K562 (cell line): ENCODE results near the gene TEAD3. TPM values are rescaled to one million over a fixed set of nuclear protein-coding genes. Genes with fewer than 3 reads are reported as not detected.

Experiments
- AFF4 ChIP-seq: sonication (generic); formaldehyde crosslinking; IDR thresholded peaks from 2 replicates; pipeline ENCODE4 v1.8.0; 2023; ENCODE audit warnings: mild to moderate bottlenecking, missing genetic modification reagents
- DEAF1 ChIP-seq: fragments of 450-650 bp; formaldehyde crosslinking; IDR thresholded peaks from 2 replicates; pipeline ENCODE4 v1.4.0; 2020; ENCODE audit warnings: mild to moderate bottlenecking, moderate library complexity
- EP300 ChIP-seq: IDR thresholded peaks from 2 replicates; pipeline ENCODE4 v1.6.1; 2012; ENCODE audit warnings: low read length, improper control_type of control experiment
- ESRRA ChIP-seq: fragments of 450-650 bp; IDR thresholded peaks from 2 replicates; pipeline ENCODE4 v1.6.1; 2014; ENCODE audit warnings: low read depth, mild to moderate bottlenecking, moderate library complexity, borderline replicate concordance
- HDAC2 ChIP-seq: fragments of 450-650 bp; IDR thresholded peaks from 2 replicates; pipeline ENCODE4 v1.6.1; 2016; ENCODE audit warnings: mild to moderate bottlenecking
- KAT2B ChIP-seq: IDR thresholded peaks from one replicate; pipeline ENCODE4 v1.6.1; 2012; ENCODE audit warnings: low read depth, mild to moderate bottlenecking, control low read depth, inconsistent platforms, low read length, moderate library complexity
- MAX ChIP-seq: sonication (generic); formaldehyde crosslinking; IDR thresholded peaks from 2 replicates; pipeline ENCODE4 v1.9.0; 2022; ENCODE audit warnings: mild to moderate bottlenecking, missing genetic modification reagents
- MYNN ChIP-seq, 2 experiments: sonication (generic); formaldehyde crosslinking in 1 of 2; IDR thresholded peaks; 2 replicates each; pipeline versions ENCODE4 v1.5.0 to v1.6.1; 2016 to 2020; ENCODE audit warnings: antibody characterized with exemption in 1 of 2, missing genetic modification reagents in 1 of 2
- RBM14 ChIP-seq: fragments of 200-400 bp; formaldehyde crosslinking; IDR thresholded peaks from 2 replicates; pipeline ENCODE4 v1.6.1; 2018; ENCODE audit warnings: low read depth, mild to moderate bottlenecking, low read length, moderate library complexity, borderline replicate concordance; ENCODE audit not compliant: insufficient read depth
- RBM34 ChIP-seq: fragments of 200-400 bp; formaldehyde crosslinking; IDR thresholded peaks from 2 replicates; pipeline ENCODE4 v1.6.1; 2018; ENCODE audit warnings: low read length, borderline replicate concordance; ENCODE audit not compliant: insufficient read depth
- TEAD2 ChIP-seq: fragments of 450-650 bp; IDR thresholded peaks from 2 replicates; pipeline ENCODE4 v1.6.1; 2016; ENCODE audit warnings: missing genetic modification characterization, control low read depth, missing compliant biosample characterization
- ZBTB12 ChIP-seq: fragments of 250-450 bp; sonication (Bioruptor Pico); IDR thresholded peaks from 2 replicates; pipeline ENCODE4 v1.4.0; 2020
- ZBTB49 ChIP-seq: sonication (generic); formaldehyde crosslinking; IDR thresholded peaks from 2 replicates; pipeline ENCODE4 v1.8.0; 2022; ENCODE audit warnings: missing genetic modification reagents, mild to moderate bottlenecking, borderline replicate concordance
- ZBTB7A ChIP-seq: IDR thresholded peaks from 2 replicates; pipeline ENCODE4 v1.6.1; 2011; ENCODE audit warnings: low read depth, mild to moderate bottlenecking, low read length, moderate library complexity, borderline replicate concordance; ENCODE audit not compliant: control insufficient read depth
- ZFP30 ChIP-seq: fragments of 250-450 bp; sonication (Bioruptor Pico); IDR thresholded peaks from 2 replicates; pipeline ENCODE4 v1.8.0; 2022; ENCODE audit warnings: moderate library complexity, mild to moderate bottlenecking, inconsistent platforms, borderline replicate concordance
- ZNF347 ChIP-seq: fragments of 450-650 bp; formaldehyde crosslinking; IDR thresholded peaks from 2 replicates; pipeline ENCODE4 v1.4.0; 2020; ENCODE audit warnings: low read depth, mild to moderate bottlenecking, moderate library complexity
- polyA plus RNA-seq, 8 experiments: library from polyadenylated mRNA; depleted of rRNA in 4 of 8; stranded (reverse) in 5 of 8; unstranded in 3 of 8; fragments of >200 nt; fragmentation: Nextera tagmentation in 2 of 8; fragmentation: Illumina TruSeq in 1 of 8; extraction: Ambion mirVana in 2 of 8; extraction: Trizol in 1 of 8; gene quantifications; 2 replicates each; pipeline versions ENCODE4 v1.2.1 to v1.2.3, GENCODE V29; 2011 to 2014; ENCODE audit warnings: inconsistent platforms in 1 of 8, missing spikeins in 1 of 8
- total RNA-seq, 7 experiments: library from RNA; depleted of rRNA in 6 of 7; stranded (reverse); fragments of >200 nt in 6 of 7; fragmentation: Illumina TruSeq in 2 of 7; extraction: Trizol in 2 of 7; gene quantifications; 2 replicates each; pipeline versions ENCODE4 v1.2.1 to v1.2.3, GENCODE V29; 2011 to 2021; ENCODE audit warnings: low replicate concordance in 1 of 7

TEAD3 gene
- total and polyA plus RNA-seq, 9 of the 15 experiments (the other 6 are each of a cell fraction or from before 2014, with no cell fraction given): 0.63 to 13.2 (median 3.3) TPM

GRCh38 chr6:35489995-35490791, 6.7 kb downstream of the TEAD3 start (continued):
- no peak for TF ChIP-seq TEAD2 (tag)
- TF ChIP-seq MAX (CRISPR knock-in tag): peak; percentile 45; the same call in 1 of the 2 replicates
- TF ChIP-seq ZBTB12 (CRISPR knock-in tag): 0 out of 2 replicates have a peak, but pooled peaks have one; percentile 37
- no peak for TF ChIP-seq ZNF347
- no peak for TF ChIP-seq AFF4 (CRISPR knock-in tag)
- no peak for TF ChIP-seq RBM34
- TF ChIP-seq ZBTB49 (CRISPR knock-in tag): no peak
- 0 out of 2 replicates have a peak, but pooled peaks have one; percentile 13 for TF ChIP-seq EP300
- no peak for TF ChIP-seq ZFP30 (CRISPR knock-in tag)
- TF ChIP-seq ZBTB7A: peak; percentile 20; the same call in 1 of the 2 replicates
- 0 out of 2 replicates have a peak, but pooled peaks have one; percentile 18 for TF ChIP-seq ESRRA
- no peak for TF ChIP-seq DEAF1 (CRISPR knock-in tag)
- no peak for TF ChIP-seq KAT2B
- TF ChIP-seq MYNN (IDR thresholded peaks at IDR 0.05): no peak
- no peak for TF ChIP-seq MYNN (CRISPR knock-in tag; IDR thresholded peaks at IDR 0.05)
- TF ChIP-seq RBM14: no peak
- no peak for TF ChIP-seq HDAC2
